NCI-H774 (cell line): ENCODE measurements around the gene SCAND1.
"Not testable (repeated sequence)": the region's sequence is repeated elsewhere in the genome, so short reads cannot be mapped to it uniquely, and the experiment has no call there.

Experiments used
- DNase-seq: peaks from one replicate; lab custom pipeline; 2025; lab: John Stamatoyannopoulos, UW

Gene SCAND1

DNA sequence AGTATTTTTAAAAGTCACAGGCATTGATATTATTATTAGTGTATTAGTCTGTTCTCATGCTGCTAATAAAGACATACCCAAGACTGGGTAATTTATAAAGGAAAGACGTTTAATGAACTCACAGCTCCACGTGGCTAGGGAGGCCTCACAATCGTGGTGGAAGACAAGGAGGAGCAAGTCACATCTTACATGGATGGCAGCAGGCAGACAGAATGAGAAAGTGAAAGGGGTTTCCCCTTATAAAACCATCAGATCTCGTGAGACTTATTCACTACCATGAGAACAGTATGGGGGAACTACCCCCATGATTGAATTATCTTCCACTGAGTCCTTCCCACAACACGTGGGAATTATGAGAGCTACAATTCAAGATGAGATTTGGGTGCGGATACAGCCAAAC lies 5.0 kb upstream of the SCAND1 start:
- DNase-seq = not testable (repeated sequence)

DNA sequence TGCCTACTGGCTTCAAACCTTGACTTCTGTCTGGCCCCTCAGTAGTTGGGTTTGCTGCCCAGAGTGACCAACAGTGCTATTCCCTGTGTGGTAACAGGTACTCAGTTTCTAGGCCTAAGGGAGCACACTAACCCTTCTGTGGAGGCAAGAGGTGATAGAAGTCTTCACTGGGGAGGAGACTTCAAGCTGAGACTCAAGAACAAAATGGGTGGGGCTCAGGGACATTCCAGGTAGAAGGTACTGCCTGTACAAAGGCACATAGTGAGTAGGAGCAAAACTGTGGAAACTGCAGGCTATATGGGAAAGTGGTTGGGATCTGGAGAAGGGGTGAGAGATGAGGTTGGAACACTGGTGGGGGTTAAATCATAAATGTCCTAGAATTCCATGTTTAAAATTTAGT lies 2.3 kb upstream of the SCAND1 start:
- no peak for DNase-seq

DNA sequence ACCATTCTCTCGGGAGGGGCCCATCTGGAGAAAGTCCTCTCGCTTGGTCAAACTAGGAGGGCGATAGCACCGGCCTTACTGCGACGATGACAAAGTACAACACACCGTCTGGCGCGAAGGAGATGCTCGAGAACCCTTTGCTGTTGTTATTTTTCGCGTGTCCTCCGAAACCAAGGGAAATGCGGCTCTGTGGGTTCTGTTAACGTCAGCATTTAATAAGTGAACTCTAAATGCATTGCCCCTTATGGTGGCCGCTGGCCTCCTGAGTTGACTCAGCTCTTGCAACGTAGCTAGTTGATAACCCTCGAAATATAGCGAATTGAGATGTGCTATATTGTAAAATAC lies 577 bp upstream of the SCAND1 start:
- no peak for DNase-seq

DNA sequence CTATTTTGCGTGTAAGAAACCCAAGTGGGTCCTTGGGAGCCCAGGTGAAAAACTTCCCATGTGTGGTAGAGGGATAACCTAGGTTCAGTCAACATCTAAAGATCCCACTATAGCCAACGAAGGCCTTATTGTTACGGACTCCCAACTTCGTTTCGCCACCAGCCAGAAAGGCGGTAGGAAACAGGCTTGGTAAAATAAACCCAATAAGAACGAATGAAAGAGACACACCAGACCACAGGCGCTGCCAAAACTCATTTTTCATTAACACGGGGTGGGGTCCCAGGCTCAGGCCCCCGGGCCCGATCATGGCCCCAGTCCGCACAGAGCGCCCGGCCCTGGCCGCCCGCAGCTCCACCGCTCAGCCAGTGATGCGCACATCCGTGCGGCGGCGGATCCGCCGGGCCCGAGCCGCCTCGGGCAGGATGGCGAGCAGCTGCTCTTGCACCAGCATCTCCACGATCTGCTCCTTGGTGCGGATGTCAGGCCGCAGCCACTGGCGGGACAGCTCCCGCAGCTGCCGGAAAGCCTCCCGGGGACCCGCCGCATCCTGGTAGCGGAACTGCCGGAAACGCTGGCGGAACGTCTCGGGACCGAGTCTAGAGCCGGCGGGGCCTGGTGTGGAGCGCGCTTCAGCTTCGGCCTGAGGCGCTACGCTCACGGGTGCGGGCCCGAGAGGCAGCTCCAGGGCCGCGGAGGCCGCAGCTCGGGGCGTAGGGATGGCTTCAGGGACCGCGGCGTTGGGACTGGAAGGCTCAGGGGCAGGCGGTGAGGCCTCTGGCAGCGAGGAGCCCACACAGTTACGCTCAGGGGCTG lies 709 bp downstream of the SCAND1 start:
- DNase-seq = no peak

DNA sequence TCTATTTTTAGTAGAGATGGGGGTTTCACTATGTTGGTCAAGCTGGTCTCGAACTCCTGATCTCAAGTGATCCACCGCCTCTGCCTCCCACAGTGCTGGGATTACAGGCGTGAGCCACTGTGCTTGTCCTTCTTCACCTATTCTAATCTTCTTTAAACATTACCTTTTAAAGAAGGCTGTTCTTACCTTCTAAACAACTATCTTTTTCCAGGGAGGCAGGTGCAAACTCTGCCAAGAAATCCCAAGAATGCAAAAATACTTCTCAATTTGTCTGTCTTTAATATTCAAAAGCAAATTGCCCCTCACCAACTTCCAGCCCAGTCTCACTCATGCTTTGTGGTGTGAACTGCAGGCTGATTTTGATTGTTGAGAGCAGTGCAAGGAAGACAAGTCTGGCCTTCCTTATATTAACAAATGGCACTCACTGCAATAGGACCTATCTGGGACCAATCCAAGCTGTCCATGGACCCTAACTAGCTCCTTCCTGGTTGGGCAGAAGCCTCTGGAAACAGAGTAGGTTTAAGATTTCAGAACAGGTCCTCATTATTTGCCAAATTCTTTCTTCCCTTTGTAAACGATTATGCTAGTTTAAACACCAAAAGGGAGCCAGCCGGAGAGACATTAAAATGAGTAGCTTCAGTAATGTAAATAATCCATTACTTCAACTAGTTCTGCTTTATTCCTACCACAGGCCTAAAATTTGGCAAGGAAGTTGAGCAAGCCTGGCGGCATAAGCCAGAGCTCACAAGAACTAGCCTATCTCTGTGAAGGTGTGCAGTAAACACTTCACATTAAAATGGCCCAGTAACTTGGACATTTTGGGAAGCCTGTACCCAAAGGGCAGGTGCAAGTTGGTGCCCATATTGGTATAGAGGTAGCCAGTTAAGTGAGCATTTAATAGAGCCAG lies 1.6 kb downstream of the SCAND1 start:
- no peak for DNase-seq

DNA sequence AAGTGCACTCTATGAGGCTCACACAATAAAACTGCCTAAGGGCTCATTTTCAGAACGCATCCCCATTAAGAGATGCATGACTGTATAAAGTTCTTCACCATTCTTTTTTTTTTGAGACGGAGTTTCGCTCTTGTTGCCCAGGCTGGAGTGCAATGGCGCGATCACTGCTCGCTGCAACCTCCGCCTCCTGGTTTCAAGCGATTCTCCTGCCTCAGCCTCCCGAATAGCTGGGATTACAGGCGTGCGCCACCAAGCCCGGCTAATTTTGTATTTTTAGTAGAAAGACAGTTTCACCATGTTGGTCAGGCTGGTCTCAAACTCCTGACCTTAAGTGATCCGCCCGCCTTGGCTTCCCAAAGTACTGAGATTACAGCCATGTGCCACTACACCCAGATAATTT lies 2.2 kb downstream of the SCAND1 start:
- DNase-seq = not testable (repeated sequence)

DNA sequence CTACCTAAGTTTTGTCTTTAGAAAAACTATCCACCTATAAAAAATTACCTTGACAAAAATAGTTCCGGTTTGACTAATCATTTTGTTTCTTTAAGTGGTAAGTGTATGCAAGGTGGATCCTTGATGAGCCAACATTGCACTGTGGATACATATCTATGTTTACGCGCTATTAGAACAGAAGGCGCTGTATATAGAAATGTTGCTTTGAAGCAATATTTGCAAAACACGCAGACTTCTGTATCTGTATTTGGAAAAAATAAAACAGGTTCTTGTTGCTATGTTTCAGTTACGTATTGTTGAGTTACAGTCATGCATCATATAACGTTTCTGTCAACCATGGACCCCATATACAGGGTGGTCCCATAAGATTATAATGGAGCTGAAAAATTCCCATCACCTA lies 4.2 kb downstream of the SCAND1 start:
- DNase-seq = no peak

DNA sequence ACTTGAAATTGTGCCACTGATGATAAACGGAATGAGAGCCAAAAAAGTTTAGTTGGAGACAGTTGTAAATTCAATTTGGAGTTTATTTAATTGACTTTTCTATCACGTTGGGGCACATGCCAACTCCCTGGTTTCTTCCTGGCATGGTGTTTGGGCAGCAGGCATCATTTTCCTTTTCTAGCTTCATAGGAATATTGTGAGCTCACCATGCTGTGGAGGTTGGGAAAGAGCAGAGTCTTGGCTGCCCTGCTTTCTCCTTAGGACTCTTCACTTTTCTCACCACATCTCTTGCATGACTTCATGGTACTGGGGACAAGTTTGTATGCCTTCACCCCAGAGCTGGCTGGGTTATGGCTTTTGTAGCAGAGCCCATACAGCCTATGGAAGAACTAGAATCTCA lies 6.4 kb downstream of the SCAND1 start:
- no peak for DNase-seq

DNA sequence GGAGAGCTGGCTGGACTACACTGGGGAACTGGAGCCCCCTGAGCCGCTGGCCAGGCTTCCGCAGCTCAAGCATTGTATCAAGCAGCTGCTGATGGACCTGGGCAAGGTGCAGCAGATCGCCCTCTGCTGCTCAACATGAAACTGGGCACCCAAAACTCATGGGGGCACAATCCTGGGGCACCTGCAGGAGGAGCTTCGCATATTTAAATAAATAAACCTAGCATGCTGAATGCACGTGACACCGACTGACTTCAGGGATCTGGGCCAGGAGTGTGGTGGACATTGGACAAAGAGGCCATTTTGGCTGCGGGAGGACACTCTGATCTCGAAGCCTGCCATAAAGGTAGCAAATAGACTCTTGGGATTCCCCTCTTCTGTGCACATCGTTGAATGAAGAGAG lies 6.8 kb downstream of the SCAND1 start:
- DNase-seq = no peak

DNA sequence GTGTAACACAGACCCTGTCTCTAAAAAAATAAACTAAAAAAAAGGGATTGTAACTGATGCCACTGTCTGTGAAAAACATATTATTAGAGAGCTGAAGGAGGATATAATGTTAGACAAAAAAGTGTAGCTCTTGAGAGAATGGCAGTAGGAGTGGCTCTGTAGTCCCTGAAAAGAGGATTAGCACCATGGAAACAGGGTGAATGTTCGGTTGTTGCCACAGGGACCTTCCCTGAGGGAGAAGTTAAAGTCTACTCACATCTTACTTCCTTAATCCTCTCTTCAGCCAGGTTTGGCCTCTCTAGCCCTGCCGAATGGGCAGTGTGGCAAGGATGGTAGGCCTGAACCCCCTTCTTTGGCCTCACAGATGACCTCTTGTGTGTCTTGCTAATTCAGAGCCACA lies 12.1 kb downstream of the SCAND1 start:
- no peak for DNase-seq

DNA sequence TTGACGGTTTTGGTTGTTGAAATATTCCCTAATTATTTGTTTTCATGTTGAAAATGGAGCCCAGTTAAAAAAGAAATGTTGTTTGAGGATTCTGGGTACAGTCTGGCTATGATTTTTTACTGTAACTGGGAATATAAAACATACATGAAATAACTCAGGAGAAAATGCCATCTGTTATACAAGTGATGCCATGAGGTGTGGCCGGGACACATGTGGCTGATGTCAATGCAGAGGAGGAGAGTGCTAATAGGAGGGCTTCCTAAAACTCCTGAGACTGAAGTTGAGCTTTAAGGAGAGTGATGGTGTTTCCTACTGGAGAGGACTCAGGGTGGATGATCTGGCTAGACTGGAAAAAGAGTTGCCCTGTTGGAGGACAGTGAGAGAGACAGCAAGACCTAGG lies 12.7 kb downstream of the SCAND1 start:
- no peak for DNase-seq

DNA sequence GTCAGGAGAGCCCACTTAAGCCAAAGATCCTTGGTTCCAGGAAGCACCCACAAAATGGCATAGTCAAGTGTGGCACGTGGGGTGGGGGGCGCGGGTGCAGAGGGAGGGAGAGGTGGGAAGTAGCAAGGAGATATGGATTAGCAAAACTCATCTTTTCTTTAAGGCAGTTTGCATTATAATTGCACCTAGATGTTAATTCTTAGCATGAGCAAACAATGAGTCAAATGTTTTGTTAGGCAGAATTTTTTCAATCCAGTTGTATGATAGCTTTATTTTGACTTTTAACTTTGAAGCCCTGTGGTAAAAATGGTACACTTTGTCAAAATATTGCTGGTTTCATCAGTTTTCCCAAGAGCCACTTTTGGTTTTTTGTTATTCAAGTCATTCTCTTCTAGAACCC lies 15.0 kb downstream of the SCAND1 start:
- DNase-seq = no peak

DNA sequence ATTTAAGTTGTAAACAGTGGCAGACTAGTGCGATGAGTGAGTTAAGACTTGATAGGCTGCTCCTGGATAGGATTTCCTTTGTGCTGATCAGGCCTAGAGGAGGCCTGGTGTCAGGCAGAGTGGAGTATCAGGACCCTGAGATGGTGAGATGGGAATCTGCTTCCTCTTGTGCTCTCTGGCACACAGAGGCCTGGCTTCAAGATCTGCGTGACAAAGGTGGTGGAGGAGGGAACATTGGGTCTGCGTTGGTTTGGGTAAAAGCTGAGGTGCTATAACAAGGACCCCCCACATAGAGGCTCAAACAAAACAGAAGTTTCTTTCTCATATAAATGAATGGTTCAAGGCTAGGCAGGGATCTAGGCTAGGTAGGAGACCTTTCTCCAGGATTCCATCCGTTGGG lies 20.3 kb downstream of the SCAND1 start:
- DNase-seq = no peak

DNA sequence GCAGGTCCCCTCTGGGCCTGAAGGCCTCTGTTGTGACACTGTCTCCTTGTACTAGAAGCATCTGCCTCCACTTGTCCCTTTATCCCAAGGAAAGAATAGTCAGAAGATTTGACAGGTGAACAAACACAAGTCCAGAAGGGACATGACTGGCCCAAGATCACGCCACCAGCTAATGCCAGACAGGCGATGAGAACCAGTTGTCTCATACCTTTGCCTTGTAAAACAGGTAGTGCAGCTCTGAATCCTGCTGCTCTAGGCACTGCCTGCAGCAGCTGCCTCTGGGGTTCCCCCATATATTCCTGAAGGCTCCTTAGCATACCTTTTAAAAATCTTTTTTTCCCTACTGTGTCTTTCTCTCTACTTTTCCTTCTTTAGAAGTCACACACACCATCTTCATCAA lies 25.0 kb downstream of the SCAND1 start:
- DNase-seq = no peak

DNA sequence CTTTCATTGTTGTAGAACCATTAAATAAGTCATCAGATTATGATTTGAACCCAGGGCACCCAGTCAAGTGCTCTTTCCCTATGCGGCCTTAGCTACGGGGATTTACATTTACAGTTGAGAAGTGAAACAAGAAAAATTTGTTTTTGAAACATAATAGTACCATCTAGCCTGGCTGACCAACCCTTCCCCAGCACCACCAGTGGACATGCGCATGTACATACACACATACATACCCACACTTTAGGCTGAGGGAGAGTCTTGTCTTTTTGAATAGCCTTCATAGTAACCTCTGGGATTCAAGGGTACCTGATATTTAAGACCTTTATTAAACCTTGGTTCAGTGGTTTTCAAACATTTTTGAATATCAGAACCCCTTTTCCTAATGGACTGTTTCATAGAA lies 33.8 kb downstream of the SCAND1 start:
- DNase-seq = no peak

DNA sequence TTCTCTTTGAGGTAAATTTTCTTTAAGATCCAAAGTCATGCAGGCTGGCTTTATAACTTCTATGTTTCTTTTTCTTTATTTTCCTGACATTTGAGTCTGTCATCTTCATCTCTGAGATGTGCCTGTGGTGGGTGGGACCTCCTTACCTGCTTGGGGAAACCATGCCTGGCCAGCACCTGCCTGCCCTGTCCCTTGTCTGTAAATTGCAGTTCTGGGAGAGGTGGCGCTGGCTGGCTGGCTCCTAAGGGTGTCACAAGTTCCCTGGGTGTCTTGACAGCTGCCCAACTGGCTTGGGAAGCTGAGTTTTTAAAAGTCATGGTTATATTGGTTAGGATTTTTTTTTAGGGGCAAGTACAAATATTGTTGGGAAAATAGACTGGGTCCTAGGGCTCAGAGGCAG lies 36.3 kb downstream of the SCAND1 start:
- DNase-seq = no peak

DNA sequence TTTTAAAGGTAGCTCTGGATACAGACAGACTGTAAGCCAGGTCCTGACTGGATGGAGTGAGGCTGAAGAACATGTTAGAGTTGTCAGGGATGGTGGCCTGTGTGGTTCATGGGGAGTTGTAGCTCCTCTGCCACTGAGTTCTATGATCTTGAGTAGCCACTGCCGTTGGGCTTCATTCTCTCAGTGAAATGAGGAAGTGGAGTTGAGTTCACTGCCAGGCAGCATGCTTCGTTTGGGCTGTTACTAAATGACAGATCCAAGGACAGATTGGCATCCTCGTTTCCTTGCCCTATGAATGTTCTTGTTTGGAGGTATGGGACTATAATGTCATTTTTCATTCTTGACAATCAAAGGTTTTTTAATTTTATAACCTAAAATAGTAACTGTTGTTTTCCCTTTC lies 37.2 kb downstream of the SCAND1 start:
- DNase-seq = no peak

DNA sequence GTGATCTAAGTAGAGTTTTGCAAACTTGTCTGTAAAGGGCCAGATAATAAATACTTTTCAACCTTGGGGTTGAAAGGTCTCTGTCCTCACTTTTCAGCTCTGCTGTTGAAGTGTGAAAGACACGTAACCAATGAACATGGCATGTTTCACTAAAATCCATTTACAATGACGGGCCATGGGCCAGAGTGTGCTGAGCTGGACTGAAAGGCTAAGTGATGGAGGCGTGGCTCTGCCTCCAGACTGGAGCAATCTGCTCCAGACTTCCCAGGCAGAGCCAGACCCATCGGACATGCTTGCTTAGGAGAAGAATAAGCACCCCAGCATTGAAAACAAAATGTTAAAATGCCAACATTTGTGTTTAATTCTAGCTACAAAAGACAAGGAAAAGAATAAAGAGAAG lies 41.4 kb downstream of the SCAND1 start:
- DNase-seq = no peak

DNA sequence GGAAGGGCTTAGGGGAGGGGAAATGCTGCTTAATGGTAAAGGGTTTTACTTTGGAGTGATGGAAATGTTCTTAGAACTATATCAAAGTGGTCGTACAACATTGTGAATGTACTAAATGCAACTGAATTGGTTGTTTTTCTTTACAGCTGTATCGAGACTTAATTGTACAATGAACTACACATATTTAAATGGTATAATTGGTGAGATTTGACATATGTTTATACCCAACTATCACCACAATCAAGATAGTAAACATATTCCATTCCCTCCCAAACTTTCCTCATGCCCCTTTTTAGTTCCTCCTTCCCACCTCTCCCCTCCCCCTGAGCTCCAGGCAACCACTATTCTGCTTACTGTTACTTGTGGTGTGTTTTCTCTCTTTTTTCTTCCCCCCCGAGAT lies 44.0 kb downstream of the SCAND1 start:
- DNase-seq = no peak

DNA sequence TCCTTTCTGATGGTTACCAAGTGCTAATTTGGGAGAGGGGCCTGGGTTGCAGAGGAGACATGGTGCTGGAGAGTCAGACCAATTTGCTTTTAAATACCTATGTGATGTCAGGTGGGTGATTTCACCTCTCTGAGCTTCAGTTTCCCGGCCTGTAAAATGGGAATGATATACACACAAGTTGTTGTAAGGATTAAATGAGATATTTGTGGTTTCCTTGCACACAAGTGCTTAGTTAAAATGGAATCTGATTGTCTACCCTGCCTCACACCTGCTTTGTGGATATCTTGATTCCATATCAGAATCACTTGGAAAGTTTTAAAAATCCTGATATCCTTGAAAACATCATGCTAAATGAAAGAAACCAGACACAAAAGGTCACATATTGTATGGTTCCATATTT lies 44.5 kb downstream of the SCAND1 start:
- no peak for DNase-seq

DNA sequence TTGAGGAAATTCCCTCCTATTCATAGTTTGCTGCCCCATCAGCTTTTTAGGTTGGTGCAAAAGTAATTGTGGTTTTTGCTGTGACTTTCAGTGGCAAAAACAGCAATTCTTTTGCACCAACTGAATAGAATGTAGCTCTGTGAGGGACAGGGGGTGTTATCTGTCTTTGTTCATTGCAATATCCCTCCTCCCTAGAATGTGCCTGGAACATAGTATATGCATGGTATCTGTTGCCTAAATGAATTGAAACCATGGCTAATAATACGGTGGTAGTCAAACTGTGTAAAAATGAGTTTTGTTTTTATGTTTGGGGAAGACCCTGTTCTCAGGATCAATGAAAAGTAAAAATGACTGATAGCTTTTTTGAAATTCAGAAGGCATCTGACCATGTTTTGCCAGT lies 45.1 kb downstream of the SCAND1 start:
- no peak for DNase-seq

DNA sequence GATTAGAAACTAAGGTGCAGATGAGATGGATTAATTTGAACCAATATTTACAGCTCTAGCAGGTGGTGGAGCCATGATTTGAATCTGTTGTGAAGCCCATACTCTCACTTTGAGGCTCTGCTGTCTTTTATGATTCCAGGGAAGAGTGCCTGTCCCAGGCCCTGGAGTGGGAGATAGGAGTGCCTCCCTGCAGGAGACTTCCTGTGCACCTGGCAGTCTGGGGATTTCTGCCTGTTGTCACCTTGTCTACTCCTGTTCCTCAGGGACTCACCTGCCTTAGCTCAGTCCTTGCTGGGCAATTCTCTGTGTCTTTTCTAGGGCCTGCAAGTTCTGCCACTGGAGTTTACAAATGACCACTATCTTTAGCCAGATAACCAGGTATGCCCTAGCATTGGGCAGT lies 46.3 kb downstream of the SCAND1 start:
- no peak for DNase-seq

DNA sequence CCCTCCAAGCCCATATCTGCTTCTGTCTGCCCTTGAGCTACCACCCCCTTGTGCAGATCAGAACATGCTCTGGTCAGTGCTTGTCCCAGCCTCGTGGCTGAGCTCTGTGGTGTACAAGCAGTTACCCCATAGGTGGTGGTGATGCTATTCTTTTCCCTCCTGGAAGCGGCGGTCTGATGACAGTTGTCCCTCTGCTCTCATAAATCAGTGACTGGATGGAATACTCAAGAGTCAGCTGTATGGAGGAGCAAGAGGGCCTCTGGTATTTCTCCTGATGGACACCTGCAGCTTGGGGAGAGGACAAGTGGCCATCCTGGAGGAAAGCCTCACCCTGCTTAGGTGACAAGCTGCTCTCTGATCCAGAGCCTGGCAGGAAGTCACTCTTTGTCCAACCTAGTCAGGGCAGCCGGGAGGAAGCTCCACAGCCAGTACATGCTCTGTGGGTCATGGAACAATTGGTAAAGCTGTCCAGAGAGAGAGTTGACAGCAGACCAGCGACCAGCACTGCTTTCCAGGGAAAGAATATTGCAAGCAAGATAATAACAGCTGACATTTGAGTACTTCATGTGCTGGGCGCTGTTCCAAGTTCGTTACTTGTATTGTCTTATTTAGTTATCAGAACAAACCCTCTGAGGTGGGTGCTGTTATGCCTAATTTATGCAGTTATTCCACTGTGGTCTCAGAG lies 47.1 kb downstream of the SCAND1 start:
- no peak for DNase-seq
